NCI-H524 treated with DMSO at 0.1 percent for 48 hours (cell line): ENCODE measurements around the gene IGF1R.

Experiments used
- DNase-seq: peaks from one replicate; lab custom pipeline; 2025; lab: John Stamatoyannopoulos, UW

IGF1R gene

GRCh38 chr15:98705070-98705469 is 56.7 kb downstream of the IGF1R start:
- DNase-seq, result no peak

- DNase-seq, result no peak
Measured at GRCh38 chr15:98706387-98706786, 58.0 kb downstream of the IGF1R start.

GRCh38 chr15:98706986-98707385 is 58.6 kb downstream of the IGF1R start:
- DNase-seq, result no peak

GRCh38 chr15:98708037-98708590 is 59.8 kb downstream of the IGF1R start:
- no peak for DNase-seq

- no peak for DNase-seq
Measured at GRCh38 chr15:98711810-98712209, 63.5 kb downstream of the IGF1R start.

- no peak for DNase-seq
Measured at GRCh38 chr15:98712845-98713584, 64.7 kb downstream of the IGF1R start.

- no peak for DNase-seq
Measured at GRCh38 chr15:98713585-98714001, 65.3 kb downstream of the IGF1R start.

GRCh38 chr15:98714922-98715321 is 66.6 kb downstream of the IGF1R start:
- no peak for DNase-seq

GRCh38 chr15:98715401-98715800 is 67.1 kb downstream of the IGF1R start:
- DNase-seq, result no peak

- no peak for DNase-seq
Measured at GRCh38 chr15:98715890-98716443, 67.6 kb downstream of the IGF1R start.

GRCh38 chr15:98717371-98717770 is 69.0 kb downstream of the IGF1R start:
- DNase-seq, result no peak

GRCh38 chr15:98717942-98718341 is 69.6 kb downstream of the IGF1R start:
- no peak for DNase-seq

GRCh38 chr15:98718426-98719136 is 70.2 kb downstream of the IGF1R start:
- DNase-seq, result no peak

GRCh38 chr15:98719137-98719740 is 70.9 kb downstream of the IGF1R start:
- no peak for DNase-seq

GRCh38 chr15:98720031-98720430 is 71.7 kb downstream of the IGF1R start:
- no peak for DNase-seq

- DNase-seq, result no peak
Measured at GRCh38 chr15:98720577-98721565, 72.5 kb downstream of the IGF1R start.

- no peak for DNase-seq
Measured at GRCh38 chr15:98722209-98722608, 73.9 kb downstream of the IGF1R start.

- DNase-seq, result no peak
Measured at GRCh38 chr15:98722645-98723044, 74.3 kb downstream of the IGF1R start.

- no peak for DNase-seq
Measured at GRCh38 chr15:98723195-98723594, 74.9 kb downstream of the IGF1R start.

- no peak for DNase-seq
Measured at GRCh38 chr15:98724048-98724447, 75.7 kb downstream of the IGF1R start.

- DNase-seq, result no peak
Measured at GRCh38 chr15:98724494-98724893, 76.2 kb downstream of the IGF1R start.
